Naive thymus-derived CD8-positive, alpha-beta T cell (primary cell): Measurements from ENCODE around the gene XYLT1. TPM values are rescaled to one million over a fixed set of nuclear protein-coding genes. Genes with fewer than 3 reads are reported as not detected.

Experiments
- ATAC-seq, 2 donors: fragments of 150-1000 bp; cut with Tn5 transposase in 1 of 2; sonication (Bioruptor Pico), chemical (Tn5 transposase) in 1 of 2; 1 replicate in 1 of 2; 2 replicates in 1 of 2; pipeline ENCODE4 v1.10.0; 2021; ENCODE audit warnings: mild to moderate bottlenecking in 2 of 2, moderate library complexity in 2 of 2
- POLR2A ChIA-PET: fragments of 350-600 bp; sonication (Branson Sonifier 250); formaldehyde crosslinking; loops from one replicate; lab custom pipeline; 2021; ENCODE audit warnings: antibody characterized with exemption; lab: Charles Lee
- DNase-seq, 10 donors: peaks; one replicate each; pipeline versions ENCODE4 v3.0.0 to v3.0.0-alpha.2; 2020 to 2022
- H3K27ac Mint-ChIP-seq, 10 donors: one replicate each; pipeline ENCODE4 v1.8.0; 2020 to 2022; ENCODE audit warnings: mild to moderate bottlenecking in 10 of 10, mixed read lengths in 10 of 10, moderate library complexity in 4 of 10, inconsistent platforms in 1 of 10
- H3K27me3 Mint-ChIP-seq, 5 donors: one replicate each; pipeline ENCODE4 v1.8.0; 2021 to 2022; ENCODE audit warnings: mixed read lengths in 5 of 5
- H3K36me3 Mint-ChIP-seq, 3 donors: one replicate each; pipeline ENCODE4 v1.8.0; 2020 to 2022; ENCODE audit warnings: mixed read lengths in 3 of 3, mild to moderate bottlenecking in 2 of 3, inconsistent platforms in 1 of 3
- H3K4me1 Mint-ChIP-seq, 4 donors: one replicate each; pipeline ENCODE4 v1.8.0; 2021 to 2022; ENCODE audit warnings: mixed read lengths in 4 of 4
- H3K4me3 Mint-ChIP-seq, 10 donors: one replicate each; pipeline ENCODE4 v1.8.0; 2020 to 2022; ENCODE audit warnings: mild to moderate bottlenecking in 10 of 10, mixed read lengths in 10 of 10, moderate library complexity in 6 of 10, inconsistent platforms in 1 of 10
- H3K9me3 Mint-ChIP-seq, 9 donors: one replicate each; pipeline ENCODE4 v1.8.0; 2020 to 2022; ENCODE audit warnings: mixed read lengths in 9 of 9, mild to moderate bottlenecking in 3 of 9, inconsistent platforms in 1 of 9, moderate library complexity in 1 of 9
- polyA plus RNA-seq, 3 donors: library from polyadenylated mRNA; unstranded; fragments of 300-500 nt; fragmentation: Illumina TruSeq; gene quantifications; one replicate each; pipeline ENCODE4 v1.2.3, GENCODE V29; 2021
- total RNA-seq, 8 experiments: library from RNA in 2 of 8; stranded (reverse) in 2 of 8; gene quantifications; one replicate each; pipeline ENCODE4 v1.2.3 and lab custom pipeline; 2021 to 2026

Gene XYLT1
- total and polyA plus RNA-seq, 5 experiments from 2014 or later: 0.44 to 50.7 (median 1.4) TPM

GRCh38 chr16:17324451-17324850, 146.3 kb downstream of the XYLT1 start:
- H3K36me3 Mint-ChIP-seq: peaks cover 0 to 4% (median 0%) of the 10 kb centered on the region in 3 donors
- no peaks in the 10 kb centered on the region for H3K27me3 Mint-ChIP-seq
- DNase-seq: no peak
- peaks cover 15 to 47% (median 28%) of the 10 kb centered on the region in 4 donors for H3K4me1 Mint-ChIP-seq
- ATAC-seq: no peak
- H3K9me3 Mint-ChIP-seq: no peaks in the 10 kb centered on the region
- no peak overlapping the region for H3K4me3 Mint-ChIP-seq
- POLR2A ChIA-PET: interaction anchor here (1.2 kb wide), 1 partner anchor 16 kb away, joined by 3 read pairs; no protein-coding TSS in a partner anchor
- H3K27ac Mint-ChIP-seq: peak overlapping the region in 1 of 10 donors; percentile 90

- H3K4me3 Mint-ChIP-seq: no peak overlapping the region
- H3K27ac Mint-ChIP-seq: peak overlapping the region in 1 of 10 donors; percentile 5
- no peaks in the 10 kb centered on the region for H3K27me3 Mint-ChIP-seq
- H3K9me3 Mint-ChIP-seq: no peaks in the 10 kb centered on the region
- POLR2A ChIA-PET: interaction anchor here (1.7 kb wide), 1 partner anchor 47 kb away, joined by 4 read pairs; no protein-coding TSS in a partner anchor
- H3K4me1 Mint-ChIP-seq: peaks cover 17 to 51% (median 29%) of the 10 kb centered on the region in 4 donors
- no peak for DNase-seq
- ATAC-seq: no peak
- H3K36me3 Mint-ChIP-seq: peaks cover 0 to 2% (median 0%) of the 10 kb centered on the region in 3 donors
Observed at GRCh38 chr16:17323171-17323570, 147.6 kb downstream of the XYLT1 start.

GRCh38 chr16:17321824-17322223, 148.9 kb downstream of the XYLT1 start:
- no peaks in the 10 kb centered on the region for H3K9me3 Mint-ChIP-seq
- DNase-seq (no peak), ATAC-seq (no peak)
- no peak overlapping the region for H3K27ac Mint-ChIP-seq
- no peaks in the 10 kb centered on the region for H3K27me3 Mint-ChIP-seq
- H3K36me3 Mint-ChIP-seq: peaks cover 0 to 2% (median 0%) of the 10 kb centered on the region in 3 donors
- H3K4me1 Mint-ChIP-seq: peaks cover 20 to 51% (median 35%) of the 10 kb centered on the region in 4 donors
- POLR2A ChIA-PET: no interaction called here
- no peak overlapping the region for H3K4me3 Mint-ChIP-seq

GRCh38 chr16:17320009-17320408, 150.8 kb downstream of the XYLT1 start:
- POLR2A ChIA-PET: no interaction called here
- Mint-ChIP-seq H3K4me3 (no peak overlapping the region), H3K9me3 (no peaks in the 10 kb centered on the region), H3K27ac (no peak overlapping the region), H3K36me3 (peaks cover 0 to 2% (median 0%) of the 10 kb centered on the region in 3 donors), H3K27me3 (no peaks in the 10 kb centered on the region), H3K4me1 (peaks cover 22 to 57% (median 34%) of the 10 kb centered on the region in 4 donors)
- ATAC-seq (no peak), DNase-seq (no peak)

- Mint-ChIP-seq H3K36me3 (peaks cover 0 to 2% (median 0%) of the 10 kb centered on the region in 3 donors), H3K9me3 (peaks cover 0 to 2% (median 0%) of the 10 kb centered on the region in 9 donors), H3K27me3 (no peaks in the 10 kb centered on the region), H3K4me3 (no peak overlapping the region), H3K27ac (peak overlapping the region in 3 of 10 donors; percentile 23 to 54 (median 43)), H3K4me1 (peaks cover 21 to 67% (median 39%) of the 10 kb centered on the region in 4 donors)
- no peak for ATAC-seq
- DNase-seq: no peak
- POLR2A ChIA-PET: no interaction called here
Observed at GRCh38 chr16:17318238-17318637, 152.5 kb downstream of the XYLT1 start.

- Mint-ChIP-seq H3K36me3 (no peaks in the 10 kb centered on the region), H3K27me3 (no peaks in the 10 kb centered on the region), H3K4me3 (no peak overlapping the region), H3K4me1 (peaks cover 20 to 70% (median 44%) of the 10 kb centered on the region in 4 donors), H3K9me3 (peaks cover 0 to 2% (median 0%) of the 10 kb centered on the region in 9 donors), H3K27ac (peak overlapping the region in 3 of 10 donors; percentile 12 to 69 (median 39))
- POLR2A ChIA-PET: interaction anchor here (0.8 kb wide), 1 partner anchor 16 kb away, joined by 3 read pairs; no protein-coding TSS in a partner anchor
- ATAC-seq (no peak), DNase-seq (no peak)
Observed at GRCh38 chr16:17316005-17316404, 154.8 kb downstream of the XYLT1 start.

GRCh38 chr16:17313793-17314547, 156.8 kb downstream of the XYLT1 start:
- POLR2A ChIA-PET: no interaction called here

GRCh38 chr16:17313085-17313611, 157.6 kb downstream of the XYLT1 start:
- Mint-ChIP-seq H3K27me3 (no peaks in the 10 kb centered on the region), H3K27ac (peak overlapping the region in 8 of 10 donors; percentile 29 to 82 (median 50)), H3K36me3 (no peaks in the 10 kb centered on the region), H3K4me3 (no peak overlapping the region), H3K4me1 (peaks cover 15 to 66% (median 38%) of the 10 kb centered on the region in 4 donors), H3K9me3 (peaks cover 0 to 2% (median 0%) of the 10 kb centered on the region in 9 donors)
- POLR2A ChIA-PET: no interaction called here
- no peak for DNase-seq
- peak in 1 of 2 donors; percentile 35 for ATAC-seq

More at GRCh38 chr16:17313793-17314547, 156.8 kb downstream of the XYLT1 start:
- H3K27me3 Mint-ChIP-seq: no peaks in the 10 kb centered on the region
- H3K4me3 Mint-ChIP-seq: no peak overlapping the region
- peak overlapping the region in 9 of 10 donors; percentile 22 to 76 (median 44) for H3K27ac Mint-ChIP-seq
- no peaks in the 10 kb centered on the region for H3K36me3 Mint-ChIP-seq
- peaks cover 0 to 2% (median 0%) of the 10 kb centered on the region in 9 donors for H3K9me3 Mint-ChIP-seq
- ATAC-seq (no peak), DNase-seq (no peak)
- peaks cover 17 to 64% (median 39%) of the 10 kb centered on the region in 4 donors for H3K4me1 Mint-ChIP-seq

- no peaks in the 10 kb centered on the region for H3K36me3 Mint-ChIP-seq
- peaks cover 0 to 2% (median 0%) of the 10 kb centered on the region in 9 donors for H3K9me3 Mint-ChIP-seq
- POLR2A ChIA-PET: no interaction called here
- peak overlapping the region in 3 of 10 donors; percentile 20 to 26 (median 22) for H3K4me3 Mint-ChIP-seq
- ATAC-seq (no peak), DNase-seq (no peak)
- H3K4me1 Mint-ChIP-seq: peaks cover 16 to 63% (median 38%) of the 10 kb centered on the region in 4 donors
- no peaks in the 10 kb centered on the region for H3K27me3 Mint-ChIP-seq
- peak overlapping the region in 9 of 10 donors; percentile 20 to 82 (median 68) for H3K27ac Mint-ChIP-seq
Observed at GRCh38 chr16:17312094-17312710, 158.6 kb downstream of the XYLT1 start.

- H3K4me1 Mint-ChIP-seq: peaks cover 16 to 63% (median 39%) of the 10 kb centered on the region in 4 donors
- POLR2A ChIA-PET: interaction anchor here (0.9 kb wide), 1 partner anchor 122 kb away, joined by 3 read pairs; no protein-coding TSS in a partner anchor
- ATAC-seq (no peak), DNase-seq (no peak)
- H3K4me3 Mint-ChIP-seq: peak overlapping the region in 3 of 10 donors; percentile 20 to 26 (median 22)
- H3K36me3 Mint-ChIP-seq: no peaks in the 10 kb centered on the region
- H3K27ac Mint-ChIP-seq: peak overlapping the region in 8 of 10 donors; percentile 20 to 78 (median 57)
- H3K9me3 Mint-ChIP-seq: peaks cover 0 to 2% (median 0%) of the 10 kb centered on the region in 9 donors
- H3K27me3 Mint-ChIP-seq: no peaks in the 10 kb centered on the region
Observed at GRCh38 chr16:17311333-17312093, 159.2 kb downstream of the XYLT1 start.

- H3K4me1 Mint-ChIP-seq: peaks cover 14 to 69% (median 50%) of the 10 kb centered on the region in 4 donors
- H3K27ac Mint-ChIP-seq: peak overlapping the region in 1 of 10 donors; percentile 61
- no peak for DNase-seq
- no peak for ATAC-seq
- POLR2A ChIA-PET: no interaction called here
- no peaks in the 10 kb centered on the region for H3K36me3 Mint-ChIP-seq
- H3K9me3 Mint-ChIP-seq: peaks cover 0 to 2% (median 0%) of the 10 kb centered on the region in 9 donors
- no peak overlapping the region for H3K4me3 Mint-ChIP-seq
- no peaks in the 10 kb centered on the region for H3K27me3 Mint-ChIP-seq
Observed at GRCh38 chr16:17309510-17309909, 161.2 kb downstream of the XYLT1 start.

GRCh38 chr16:17308186-17308585, 162.6 kb downstream of the XYLT1 start:
- H3K27ac Mint-ChIP-seq: no peak overlapping the region
- no peak for DNase-seq
- no peak overlapping the region for H3K4me3 Mint-ChIP-seq
- no peaks in the 10 kb centered on the region for H3K36me3 Mint-ChIP-seq
- H3K9me3 Mint-ChIP-seq: no peaks in the 10 kb centered on the region
- H3K27me3 Mint-ChIP-seq: no peaks in the 10 kb centered on the region
- peaks cover 18 to 69% (median 50%) of the 10 kb centered on the region in 4 donors for H3K4me1 Mint-ChIP-seq
- POLR2A ChIA-PET: no interaction called here
- ATAC-seq: no peak
